BJ (cell line): ENCODE data around the gene PZP. TPM values are rescaled to one million over a fixed set of nuclear protein-coding genes. Genes with fewer than 3 reads are reported as not detected.

ENCODE experiments used
- CTCF ChIA-PET: fragments of 350-600 bp; formaldehyde crosslinking; extraction: SDS; loops from one replicate; lab custom pipeline; 2021; ENCODE audit warnings: antibody characterized with exemption, inconsistent platforms; lab: Yijun Ruan, JAX
- POLR2A ChIA-PET: fragments of 300-600 bp; sonication (Branson Sonifier 250); formaldehyde crosslinking; extraction: SDS; loops from one replicate; lab custom pipeline; 2021; ENCODE audit warnings: antibody characterized with exemption; lab: Charles Lee
- DNase-seq: peaks from one replicate; pipeline ENCODE4 v3.0.0-alpha.2; 2011; ENCODE audit warnings: low read depth
- H3K27me3 ChIP-seq: 2 replicates; pipeline ENCODE4 v1.6.0; 2011; ENCODE audit warnings: low read length; ENCODE audit not compliant: control insufficient read depth, insufficient read depth
- H3K36me3 ChIP-seq: 2 replicates; pipeline ENCODE4 v1.5.1; 2011; ENCODE audit warnings: low read length; ENCODE audit not compliant: control insufficient read depth, insufficient read depth
- H3K4me3 ChIP-seq: 2 replicates; pipeline ENCODE4 v1.5.1; 2011; ENCODE audit warnings: low read depth, mild to moderate bottlenecking, control low read depth, low read length
- polyA plus RNA-seq: library from polyadenylated mRNA; depleted of rRNA; stranded (reverse); fragments of >200 nt; gene quantifications from 2 replicates; pipeline ENCODE4 v1.2.3, GENCODE V29; 2011
- TF ChIP-seq, protein P1 (sequence below): IDR thresholded peaks from 2 replicates; pipeline ENCODE4 v1.5.1; 2011; ENCODE audit warnings: low read depth, mild to moderate bottlenecking, control low read depth, inconsistent platforms, low read length, moderate library complexity; ENCODE audit not compliant: insufficient read depth

The PZP gene
- polyA plus RNA-seq, 1 experiment: not detected

DNA sequence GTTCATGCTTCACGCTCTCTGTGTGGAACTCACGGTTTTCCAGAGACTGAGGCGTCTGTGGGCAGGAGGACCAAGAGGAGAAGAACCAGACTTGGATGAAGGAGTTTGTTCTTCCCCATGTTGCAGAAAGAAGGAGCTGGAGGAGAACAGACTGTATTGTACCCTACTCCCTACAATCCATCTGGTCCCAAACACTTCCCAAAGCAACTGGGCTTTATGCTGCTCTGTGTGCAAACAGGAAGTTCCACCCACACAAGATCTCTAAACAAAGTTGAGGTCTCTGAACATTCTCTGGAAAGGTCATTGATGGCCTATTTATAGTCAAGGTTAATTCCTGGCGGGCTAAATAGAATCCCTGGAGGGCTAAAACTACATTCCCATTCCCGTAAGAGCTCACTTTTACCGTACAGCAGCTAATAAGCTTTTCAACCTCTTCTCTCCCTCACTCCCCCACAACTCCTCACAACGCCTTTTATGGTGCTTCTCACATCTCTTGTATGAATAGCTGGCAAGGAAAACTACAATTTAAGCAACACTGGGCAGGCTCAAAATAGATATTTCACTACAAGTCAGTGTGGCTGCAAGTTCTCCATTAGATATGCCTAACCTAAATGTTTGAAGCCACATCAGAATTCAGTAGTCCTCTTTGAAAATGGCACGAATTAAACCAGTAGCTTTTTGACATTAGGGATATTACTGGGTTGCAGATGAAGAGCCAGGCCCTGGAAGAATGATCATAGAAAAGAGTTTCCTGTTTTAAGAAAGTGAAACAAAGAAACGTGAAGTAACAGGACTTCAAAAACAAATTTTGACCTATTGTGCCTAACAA is 92.2 kb downstream of the PZP start, which contains the start of gene A2M:
TSS of gene A2M (minus strand) at position 189 of the 829 bp plus-strand sequence. CDS start at position 119, 70 bp downstream.
- POLR2A ChIA-PET: no interaction called here
- H3K27me3 ChIP-seq: no peaks in the 10 kb centered on the region
- no peaks in the 10 kb centered on the region for H3K36me3 ChIP-seq
- CTCF ChIA-PET: no interaction called here
- DNase-seq: no peak
- H3K4me3 ChIP-seq: peak within 1 kb of the TSS; percentile 11
- TF ChIP-seq, protein P1, sequence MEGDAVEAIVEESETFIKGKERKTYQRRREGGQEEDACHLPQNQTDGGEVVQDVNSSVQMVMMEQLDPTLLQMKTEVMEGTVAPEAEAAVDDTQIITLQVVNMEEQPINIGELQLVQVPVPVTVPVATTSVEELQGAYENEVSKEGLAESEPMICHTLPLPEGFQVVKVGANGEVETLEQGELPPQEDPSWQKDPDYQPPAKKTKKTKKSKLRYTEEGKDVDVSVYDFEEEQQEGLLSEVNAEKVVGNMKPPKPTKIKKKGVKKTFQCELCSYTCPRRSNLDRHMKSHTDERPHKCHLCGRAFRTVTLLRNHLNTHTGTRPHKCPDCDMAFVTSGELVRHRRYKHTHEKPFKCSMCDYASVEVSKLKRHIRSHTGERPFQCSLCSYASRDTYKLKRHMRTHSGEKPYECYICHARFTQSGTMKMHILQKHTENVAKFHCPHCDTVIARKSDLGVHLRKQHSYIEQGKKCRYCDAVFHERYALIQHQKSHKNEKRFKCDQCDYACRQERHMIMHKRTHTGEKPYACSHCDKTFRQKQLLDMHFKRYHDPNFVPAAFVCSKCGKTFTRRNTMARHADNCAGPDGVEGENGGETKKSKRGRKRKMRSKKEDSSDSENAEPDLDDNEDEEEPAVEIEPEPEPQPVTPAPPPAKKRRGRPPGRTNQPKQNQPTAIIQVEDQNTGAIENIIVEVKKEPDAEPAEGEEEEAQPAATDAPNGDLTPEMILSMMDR: no peak

DNA sequence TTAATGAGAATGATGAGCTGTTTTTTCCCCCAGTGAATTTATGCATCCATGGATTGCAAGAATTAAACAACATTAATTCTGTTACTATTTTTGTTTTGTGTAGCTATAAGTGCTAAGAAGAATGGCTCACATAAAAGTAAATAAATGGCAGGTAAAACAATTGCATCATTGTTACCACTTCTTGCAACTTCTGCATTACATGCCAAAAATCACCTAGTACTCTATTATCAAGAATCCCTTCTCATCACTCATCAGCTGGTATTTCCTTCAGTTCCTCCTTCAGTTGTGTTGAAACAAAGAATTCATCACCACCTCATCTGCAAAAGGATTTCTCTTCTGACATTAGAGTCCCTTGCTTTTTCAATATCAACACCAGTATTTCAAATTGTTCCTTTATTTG is 93.2 kb downstream of the PZP start:
- DNase-seq: no peak
- TF ChIP-seq, protein P1: no peak
- CTCF ChIA-PET: interaction anchor here (0.6 kb wide), 1 partner anchor 348 kb away, joined by 3 read pairs; no protein-coding TSS in a partner anchor
- H3K4me3 ChIP-seq: peak overlapping the region; percentile 11; the same call in 1 of the 2 replicates
- H3K36me3 ChIP-seq: no peaks in the 10 kb centered on the region
- H3K27me3 ChIP-seq: no peaks in the 10 kb centered on the region
- POLR2A ChIA-PET: no interaction called here

DNA sequence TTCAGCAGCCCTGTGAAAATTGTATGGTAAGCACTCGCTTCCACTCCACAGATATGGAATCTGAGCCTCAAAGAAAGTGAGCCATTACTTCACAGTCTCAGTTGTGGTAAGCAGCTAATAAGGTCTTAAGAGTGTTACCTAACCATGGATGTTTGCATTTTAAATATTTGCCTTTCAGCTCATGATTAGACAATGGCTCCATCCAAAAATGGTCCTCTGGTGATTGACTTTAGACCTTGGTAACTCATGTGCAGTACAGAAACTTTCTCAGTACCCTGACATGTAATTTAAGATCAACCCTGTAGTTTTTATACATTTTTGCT is 94.2 kb downstream of the PZP start:
- no peak overlapping the region for H3K4me3 ChIP-seq
- TF ChIP-seq, protein P1: no peak

DNA sequence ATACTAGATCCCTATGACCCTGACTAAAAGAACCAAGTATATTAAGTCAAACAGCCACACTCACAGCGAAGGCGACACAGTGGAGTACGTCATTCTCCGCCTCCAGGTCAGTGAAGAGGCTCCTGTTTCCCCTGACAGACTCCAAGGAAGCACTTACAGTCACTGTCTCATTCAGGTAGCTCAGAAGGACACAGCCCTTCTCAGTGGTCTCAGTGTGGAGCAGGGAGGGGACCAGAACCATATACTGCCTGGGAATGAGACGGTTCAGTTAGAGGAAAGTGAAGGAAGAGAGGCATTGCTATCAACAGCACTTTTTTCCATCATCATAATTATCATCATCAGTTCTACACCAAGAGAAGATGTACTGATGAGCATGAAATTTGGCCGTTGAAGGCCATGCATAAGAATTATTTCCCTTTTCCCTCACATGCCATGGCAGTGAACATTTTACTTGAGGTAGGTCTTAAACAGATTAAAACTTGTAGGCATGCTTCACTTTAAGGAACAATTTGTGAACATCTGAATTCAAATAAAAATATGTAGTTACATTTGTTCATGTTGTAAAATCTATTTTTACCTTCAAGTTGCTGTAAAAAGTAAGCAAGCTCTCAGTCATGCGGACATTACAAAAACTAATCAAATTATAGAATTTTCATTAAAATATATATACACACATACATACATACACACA is 94.8 kb downstream of the PZP start:
- POLR2A ChIA-PET: no interaction called here
- TF ChIP-seq, protein P1: no peak
- Histone ChIP-seq H3K27me3 (no peaks in the 10 kb centered on the region), H3K4me3 (no peak overlapping the region), H3K36me3 (no peaks in the 10 kb centered on the region)
- no peak for DNase-seq
- CTCF ChIA-PET: interaction anchor here (0.8 kb wide), 1 partner anchor 12 kb away, joined by 3 read pairs; no protein-coding TSS in a partner anchor

More for the DNA sequence above, 94.2 kb downstream of the PZP start:
- DNase-seq: no peak
- no peaks in the 10 kb centered on the region for H3K27me3 ChIP-seq
- CTCF ChIA-PET: interaction anchor here (0.8 kb wide), 1 partner anchor 13 kb away, joined by 3 read pairs; no protein-coding TSS in a partner anchor
- POLR2A ChIA-PET: no interaction called here
- H3K36me3 ChIP-seq: no peaks in the 10 kb centered on the region
